HT-29 (cell line): Measurements from ENCODE around the gene KYNU. TPM values are rescaled to one million over a fixed set of nuclear protein-coding genes. Genes with fewer than 3 reads are reported as not detected.
A peak's percentile ranks its signal among the peaks of the same experiment; 100 is the strongest.
"Not testable (repeated sequence)": the region's sequence is repeated elsewhere in the genome, so short reads cannot be mapped to it uniquely, and the experiment has no call there.

ENCODE experiments used
- DNase-seq: peaks from one replicate; pipeline ENCODE4 v3.0.0-alpha.2; 2015; ENCODE audit warnings: low spot score
- total RNA-seq: library from RNA; depleted of rRNA; stranded (reverse); fragments of >200 nt; shearing (Covaris generic); gene quantifications from 2 replicates; pipeline ENCODE4 v1.2.3, GENCODE V29; 2014

The KYNU gene
- total RNA-seq, 1 experiment from 2014 or later = 1.2 TPM

DNA sequence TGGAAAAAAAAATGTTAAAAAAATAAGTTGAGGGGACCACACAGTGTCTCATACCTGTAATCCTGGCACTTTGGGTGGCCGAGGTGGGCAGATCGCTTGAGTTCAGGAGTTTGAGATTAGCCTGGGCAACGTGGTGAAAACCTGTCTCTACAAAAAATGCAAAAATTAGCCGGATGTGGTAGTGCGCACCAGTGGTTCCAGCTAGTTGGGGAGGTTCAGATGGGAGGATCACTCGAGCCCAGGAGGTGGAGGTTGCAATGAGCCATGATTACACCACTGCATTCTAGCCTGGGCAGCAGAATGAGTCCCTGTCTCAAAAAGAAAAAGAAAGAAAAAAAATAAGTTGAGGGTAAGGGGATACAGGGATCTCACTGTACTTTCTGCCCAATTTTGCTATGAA is 6.1 kb upstream of the KYNU start:
- no peak for DNase-seq

GRCh38 chr2:142872882-142873724 is 4.4 kb upstream of the KYNU start:
- no peak for DNase-seq

- peak; percentile 17 for DNase-seq
Measured at GRCh38 chr2:142873831-142874287, 3.6 kb upstream of the KYNU start.

DNA sequence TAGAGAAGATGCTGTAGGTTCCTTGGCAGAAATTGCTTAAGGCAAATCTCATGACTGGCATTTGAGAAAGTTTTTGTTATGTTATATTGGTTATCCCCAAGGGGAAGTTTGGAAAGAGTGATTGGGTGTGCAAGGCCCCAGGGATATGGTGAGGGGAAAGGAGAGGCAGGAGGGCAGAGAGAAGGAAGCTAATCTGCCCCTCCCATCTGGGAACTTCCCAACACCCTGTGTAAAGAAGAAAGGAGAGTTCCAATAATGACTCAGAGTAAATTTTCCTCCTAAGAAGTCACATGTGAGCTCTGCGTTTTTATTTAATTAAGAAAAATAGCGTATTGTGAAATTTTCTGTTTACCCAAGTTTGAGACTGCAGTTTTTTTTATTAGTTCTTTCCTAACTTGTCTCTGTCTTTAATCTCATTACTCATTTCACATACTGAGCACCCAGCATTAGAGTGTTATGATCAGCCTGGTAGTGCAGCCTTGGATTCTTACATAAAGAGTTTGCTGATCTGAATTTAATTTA is 3.1 kb upstream of the KYNU start:
- peak; percentile 81 for DNase-seq

DNA sequence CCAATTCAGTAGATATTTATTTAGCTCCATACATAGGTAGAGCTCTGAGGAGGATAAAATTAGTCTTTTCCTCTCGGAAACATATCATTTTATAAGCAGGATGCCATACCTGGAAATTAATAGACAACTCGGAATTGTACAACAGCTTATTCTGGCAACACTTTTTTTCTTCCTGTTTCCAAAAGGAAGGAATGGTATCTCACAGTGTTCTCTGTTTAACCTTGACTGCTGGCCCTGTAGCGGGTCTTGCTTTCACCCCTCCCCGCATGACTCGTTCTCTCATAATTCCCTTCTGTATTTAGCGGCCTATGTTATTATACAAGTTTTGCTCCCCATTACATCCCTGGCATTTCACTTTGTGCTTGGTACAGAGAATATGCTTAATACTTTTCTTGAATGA is 2.5 kb upstream of the KYNU start:
- DNase-seq = no peak

- DNase-seq = no peak
Measured at GRCh38 chr2:142875652-142876051, 1.8 kb upstream of the KYNU start.

- DNase-seq = no peak
Measured at GRCh38 chr2:142876423-142876822, 1.0 kb upstream of the KYNU start.

- no peak for DNase-seq
Measured at GRCh38 chr2:142878031-142878678, 691 bp downstream of the KYNU start.

- no peak for DNase-seq
Measured at GRCh38 chr2:142879151-142879550, 1.7 kb downstream of the KYNU start.

GRCh38 chr2:142880279-142880678 is 2.8 kb downstream of the KYNU start:
- DNase-seq = no peak

- no peak for DNase-seq
Measured at GRCh38 chr2:142881619-142882018, 4.2 kb downstream of the KYNU start.

GRCh38 chr2:142882500-142882899 is 5.0 kb downstream of the KYNU start:
- DNase-seq = not testable (repeated sequence)

DNA sequence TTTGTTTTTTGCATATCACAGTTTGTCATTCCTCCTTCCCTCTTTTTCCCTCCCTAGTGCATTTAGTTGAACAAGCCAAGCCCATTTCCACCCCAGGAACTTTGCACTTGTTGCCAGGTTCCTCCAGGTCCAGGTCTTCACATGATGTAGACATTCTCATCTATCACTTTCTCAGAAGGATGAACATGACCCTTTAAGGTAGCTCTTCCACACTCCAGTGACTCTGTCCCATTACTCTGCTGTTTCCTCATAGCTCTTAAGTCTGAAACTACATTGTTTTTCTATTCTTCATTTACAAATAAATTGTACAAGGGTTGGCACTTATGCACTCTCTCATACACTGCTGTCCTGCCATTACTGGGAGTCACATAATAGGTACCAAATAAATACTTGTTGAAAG is 6.1 kb downstream of the KYNU start:
- DNase-seq = no peak

- no peak for DNase-seq
Measured at GRCh38 chr2:142885543-142885942, 8.1 kb downstream of the KYNU start.

DNA sequence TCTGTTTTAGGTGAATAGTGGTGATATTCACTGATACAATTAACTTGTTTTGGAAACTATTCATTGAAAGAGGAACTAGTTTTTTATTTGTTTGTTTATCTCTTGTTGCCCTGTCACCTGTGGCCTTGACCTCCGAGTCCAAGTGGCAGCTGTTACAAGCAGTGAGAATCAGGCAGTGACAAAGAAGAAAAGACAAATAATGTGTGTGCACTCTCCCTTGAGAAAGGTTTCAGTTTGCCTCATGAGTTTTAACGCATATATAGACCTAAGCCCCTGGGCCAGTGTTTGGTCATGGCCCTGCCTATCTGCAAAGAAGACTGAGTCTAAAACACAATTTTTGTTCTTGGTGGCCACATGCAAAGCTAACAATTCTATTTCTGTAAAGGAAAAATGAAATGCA is 15.3 kb downstream of the KYNU start:
- DNase-seq = no peak

GRCh38 chr2:142893241-142893640 is 15.8 kb downstream of the KYNU start:
- DNase-seq = no peak

DNA sequence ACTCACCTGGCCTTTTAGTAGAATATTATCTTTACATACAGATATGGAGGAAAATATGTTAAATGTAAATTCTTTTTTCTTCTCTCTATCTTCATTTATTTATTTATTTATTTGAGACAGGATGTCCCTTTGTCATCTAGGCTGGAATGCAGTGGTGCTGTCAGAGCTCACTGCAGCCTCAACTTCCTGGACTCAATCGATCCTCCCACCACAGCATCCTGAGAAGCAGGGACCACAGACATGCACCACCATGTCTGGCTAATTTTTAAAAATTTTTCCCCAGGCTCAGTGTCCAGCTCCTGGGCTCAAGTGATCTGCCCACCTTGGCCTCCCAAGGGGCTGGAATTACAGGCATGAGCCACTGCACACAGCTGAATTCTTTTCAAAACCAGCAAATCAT is 20.3 kb downstream of the KYNU start:
- no peak for DNase-seq

DNA sequence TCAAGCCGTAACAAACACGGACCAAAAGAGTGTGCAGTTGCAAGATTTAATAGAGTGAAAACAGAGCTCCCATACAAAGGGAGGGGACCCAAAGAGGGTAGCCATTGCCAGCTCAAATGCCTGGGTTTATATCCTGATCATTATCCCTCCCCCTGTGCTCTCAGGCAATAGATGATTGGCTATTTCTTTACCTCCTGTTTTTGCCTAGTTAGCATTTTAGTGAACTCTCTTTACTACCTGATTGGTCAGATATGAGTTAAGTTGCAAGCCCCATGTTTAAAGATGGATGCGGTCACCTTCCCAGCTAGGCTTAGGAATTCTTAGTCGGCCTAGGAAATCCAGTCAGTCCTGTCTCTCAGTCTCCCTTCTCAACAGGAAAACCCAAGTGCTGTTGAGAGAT is 22.9 kb downstream of the KYNU start:
- DNase-seq = not testable (repeated sequence)

DNA sequence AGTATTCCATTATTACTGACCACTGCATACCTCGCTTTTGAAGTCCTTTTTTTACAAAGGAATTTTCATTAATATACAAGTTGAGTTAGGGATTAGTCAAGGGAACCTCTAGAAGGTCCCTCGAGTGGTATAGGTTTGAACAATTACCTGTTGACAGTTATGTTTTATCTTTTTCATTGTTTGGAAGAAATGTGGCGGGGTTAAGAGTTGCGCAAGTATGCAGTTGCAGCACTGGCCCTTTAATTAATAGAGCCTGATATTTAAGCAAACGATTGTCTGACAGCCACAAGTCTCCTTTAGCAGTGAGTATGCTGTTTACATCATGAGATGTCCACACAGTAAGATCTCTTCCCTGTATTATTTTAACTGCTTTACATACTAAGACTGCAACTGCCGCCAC is 24.3 kb downstream of the KYNU start:
- no peak for DNase-seq

- not testable (repeated sequence) for DNase-seq
Measured at GRCh38 chr2:142903726-142904125, 26.3 kb downstream of the KYNU start.

GRCh38 chr2:142907653-142908052 is 30.2 kb downstream of the KYNU start:
- no peak for DNase-seq

GRCh38 chr2:142914507-142915313 is 37.2 kb downstream of the KYNU start:
- DNase-seq = no peak
